Keratinocyte (primary cell): ENCODE data around the gene ANAPC2. TPM values are rescaled to one million over a fixed set of nuclear protein-coding genes. Genes with fewer than 3 reads are reported as not detected.

ENCODE experiments used
- DNase-seq: peaks from one replicate; pipeline ENCODE4 v3.0.0-alpha.2; 2011; ENCODE audit warnings: low read depth, missing footprints, low spot score
- FAIRE-seq: peaks from 2 replicates; lab custom pipeline; 2011; peaks lifted over from hg19 to GRCh38; lab: Jason Lieb, UNC
- H2AFZ ChIP-seq: 2 replicates; pipeline ENCODE4 v1.6.0; 2012; ENCODE audit warnings: low read length, control low read depth, inconsistent platforms; ENCODE audit not compliant: control insufficient read depth
- H3K27ac ChIP-seq: 2 replicates; pipeline ENCODE4 v1.5.1; 2011; ENCODE audit warnings: low read length; ENCODE audit not compliant: control insufficient read depth, insufficient read depth
- H3K27me3 ChIP-seq: 3 replicates; pipeline ENCODE4 v1.6.0; 2011; ENCODE audit warnings: low read length; ENCODE audit not compliant: control insufficient read depth, insufficient read depth; ENCODE audit errors: extremely low read depth
- H3K36me3 ChIP-seq, 2 experiments: 2 replicates in 1 of 2; 3 replicates in 1 of 2; pipeline ENCODE4 v1.5.1; 2011; ENCODE audit warnings: low read length in 2 of 2, mild to moderate bottlenecking in 1 of 2; ENCODE audit not compliant: control insufficient read depth in 2 of 2, insufficient read depth in 2 of 2; ENCODE audit errors: extremely low read depth in 1 of 2
- H3K4me1 ChIP-seq: 3 replicates; pipeline ENCODE4 v1.5.1; 2011; ENCODE audit warnings: low read length; ENCODE audit not compliant: control insufficient read depth, insufficient read depth; ENCODE audit errors: extremely low read depth
- H3K4me2 ChIP-seq: 3 replicates; pipeline ENCODE4 v1.6.0; 2011; ENCODE audit warnings: low read depth, low read length; ENCODE audit not compliant: control insufficient read depth, insufficient read depth; ENCODE audit errors: extremely low read depth
- H3K4me3 ChIP-seq, 3 experiments: fragments of 200-600 bp in 1 of 3; sonication (generic) in 1 of 3; 2 replicates in 2 of 3; 3 replicates in 1 of 3; pipeline ENCODE4 v1.5.1; 2011 to 2016; ENCODE audit warnings: low read length in 3 of 3, mild to moderate bottlenecking in 3 of 3, control low read depth in 2 of 3, inconsistent platforms in 1 of 3, low read depth in 1 of 3, mixed read lengths in 1 of 3, mixed run types in 1 of 3, moderate library complexity in 1 of 3; ENCODE audit not compliant: control insufficient read depth in 2 of 3, insufficient read depth in 2 of 3; ENCODE audit errors: extremely low read depth in 1 of 3
- H3K79me2 ChIP-seq: 2 replicates; pipeline ENCODE4 v1.6.0; 2012; ENCODE audit warnings: low read length; ENCODE audit not compliant: control insufficient read depth, insufficient read depth
- H3K9ac ChIP-seq: 3 replicates; pipeline ENCODE4 v1.6.0; 2011; ENCODE audit warnings: low read length; ENCODE audit not compliant: control insufficient read depth, insufficient read depth; ENCODE audit errors: extremely low read depth
- H3K9me1 ChIP-seq: 3 replicates; pipeline ENCODE4 v1.6.0; 2011; ENCODE audit warnings: low read length; ENCODE audit not compliant: control insufficient read depth, insufficient read depth; ENCODE audit errors: extremely low read depth
- H3K9me3 ChIP-seq: 2 replicates; pipeline ENCODE4 v1.5.1; 2012; ENCODE audit warnings: low read depth, low read length; ENCODE audit not compliant: control insufficient read depth
- H4K20me1 ChIP-seq: 3 replicates; pipeline ENCODE4 v1.6.0; 2011; ENCODE audit warnings: low read length; ENCODE audit not compliant: control insufficient read depth, insufficient read depth; ENCODE audit errors: extremely low read depth
- CTCF ChIP-seq, 3 experiments: IDR thresholded peaks in 1 of 3; conservative IDR thresholded peaks in 1 of 3; optimal IDR thresholded peaks in 1 of 3; 2 replicates in 2 of 3; 3 replicates in 1 of 3; pipeline versions ENCODE3 to v1.5.1; 2011; ENCODE audit warnings: low read length in 3 of 3, mild to moderate bottlenecking in 3 of 3, moderate library complexity in 2 of 3, control low read depth in 1 of 3, inconsistent platforms in 1 of 3; ENCODE audit not compliant: insufficient read depth in 2 of 3; ENCODE audit errors: extremely low read depth in 1 of 3
- EZH2 ChIP-seq: IDR thresholded peaks from one replicate; pipeline ENCODE4 v1.6.1; 2012; ENCODE audit warnings: inconsistent platforms, mild to moderate bottlenecking, low read length, moderate library complexity
- dilution Hi-C: fragments of 300-500 bp; cut with MboI; formaldehyde crosslinking; loops from one replicate; pipeline ENCODE4 v1.7.0; 2020; ENCODE audit warnings: low sequenced_read_pairs; ENCODE audit not compliant: extremely low pct_ligation_motif_present
- polyA plus RNA-seq, 5 experiments: library from polyadenylated mRNA; depleted of rRNA in 3 of 5; stranded (reverse) in 3 of 5; stranded (forward) in 1 of 5; unstranded in 1 of 5; fragments of >200 nt; gene quantifications; 1 replicate in 1 of 5; 2 replicates in 3 of 5; 3 replicates in 1 of 5; pipeline versions ENCODE4 v1.2.1 to v1.2.3, GENCODE V29; 2011 to 2012; ENCODE audit warnings: missing spikeins in 2 of 5, low read depth in 1 of 5, low replicate concordance in 1 of 5

ANAPC2 gene
- polyA plus RNA-seq, 1 donor (not counting 4 experiments of a cell fraction or from before 2014, with no cell fraction given) = 11.9 TPM

DNA sequence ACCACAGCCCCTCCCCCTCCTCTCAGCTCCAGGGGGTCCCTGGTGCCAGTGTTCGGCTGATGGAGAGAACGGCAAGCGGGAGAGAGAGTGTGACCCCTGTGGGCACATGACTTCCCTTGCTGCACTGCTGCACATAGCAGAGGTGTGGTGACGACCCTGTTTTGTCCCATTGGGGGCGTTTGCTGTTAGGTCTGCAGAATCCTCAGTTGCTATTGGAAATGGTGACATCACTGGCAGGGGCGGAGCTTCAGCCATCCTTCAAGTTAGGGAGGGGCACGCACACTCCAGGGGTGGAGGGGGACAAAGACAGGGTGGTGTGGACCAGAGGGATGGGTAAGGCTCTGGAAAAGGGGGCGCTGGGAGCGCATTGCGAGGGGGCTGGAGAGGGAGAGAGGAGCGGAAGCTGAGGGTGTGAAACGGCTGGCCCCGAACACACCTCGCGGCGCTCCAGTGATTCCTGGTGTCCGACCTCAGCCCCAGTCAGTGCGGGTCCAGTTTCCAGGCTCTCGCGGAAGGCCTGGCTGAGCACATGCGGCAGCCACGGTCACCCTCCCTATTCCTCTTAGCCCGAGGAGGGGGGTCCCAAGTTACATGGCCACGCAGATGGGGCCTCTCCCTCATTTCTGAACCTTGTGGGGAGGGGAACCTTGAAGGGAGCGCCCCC, 50.2 kb downstream of the ANAPC2 start:
- H3K79me2 ChIP-seq = no peaks in the 10 kb centered on the region
- H3K9me1 ChIP-seq = no peaks in the 10 kb centered on the region
- no peaks in the 10 kb centered on the region for H3K36me3 ChIP-seq
- DNase-seq = no peak
- no peak overlapping the region for H3K4me2 ChIP-seq
- peaks cover 68% of the 10 kb centered on the region for H3K27me3 ChIP-seq
- no peaks in the 10 kb centered on the region for H3K4me1 ChIP-seq
- dilution Hi-C loops = no loop called here
- no peak overlapping the region for H2AFZ ChIP-seq
- no peaks in the 10 kb centered on the region for H4K20me1 ChIP-seq
- no peak overlapping the region for H3K4me3 ChIP-seq
- no peak overlapping the region for H3K9ac ChIP-seq
- no peak for FAIRE-seq
- H3K27ac ChIP-seq = no peak overlapping the region
- no peaks in the 10 kb centered on the region for H3K9me3 ChIP-seq
- no peak for TF ChIP-seq CTCF (optimal IDR thresholded peaks at IDR 0.05 in 1 of 3, IDR thresholded peaks at IDR 0.05 in 1 of 3, conservative IDR thresholded peaks at IDR 0.05 in 1 of 3; ENCODE audit: extremely low read depth in 1 of 3, insufficient read depth in 2 of 3, low read length in 3 of 3)
- no peak for TF ChIP-seq EZH2

DNA sequence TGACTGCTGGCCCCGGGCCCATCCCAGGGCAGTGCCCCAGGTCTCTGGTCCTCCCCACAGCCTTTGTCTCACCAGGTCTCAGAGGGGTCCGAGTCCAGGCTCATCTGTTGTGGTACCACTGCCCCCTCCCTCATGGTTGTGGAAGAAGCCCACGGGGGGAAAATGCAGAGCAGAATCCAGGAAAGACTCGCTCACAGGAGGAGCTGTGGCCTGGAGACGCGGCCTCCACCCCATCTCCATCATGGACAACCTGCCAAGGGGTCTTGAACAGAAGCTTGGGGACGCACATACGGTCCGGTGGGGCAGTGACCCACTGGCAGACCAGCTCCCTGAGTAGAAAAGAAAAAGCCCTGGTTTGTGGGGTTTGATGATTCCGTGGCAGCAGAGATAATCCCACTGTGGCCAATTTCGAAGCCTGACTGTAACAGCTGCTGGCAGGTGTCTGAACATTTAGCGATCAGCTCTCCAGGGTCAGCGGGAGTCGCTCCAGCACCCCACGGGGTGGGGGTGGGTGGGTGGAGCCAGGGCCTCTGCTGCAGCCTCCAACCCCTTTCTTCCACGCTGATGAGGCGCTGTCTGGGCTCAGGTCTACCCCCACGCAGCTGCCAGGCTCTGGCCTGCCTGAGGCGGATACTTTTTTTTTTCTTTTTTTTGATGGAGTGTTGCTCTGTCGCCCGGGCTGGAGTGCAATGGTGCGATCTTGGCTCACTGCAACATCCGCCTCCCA, 51.3 kb downstream of the ANAPC2 start:
- Histone ChIP-seq H3K36me3 (no peaks in the 10 kb centered on the region), H3K4me2 (no peak overlapping the region), H3K9me1 (no peaks in the 10 kb centered on the region), H3K4me3 (no peak overlapping the region), H3K79me2 (no peaks in the 10 kb centered on the region), H3K9ac (no peak overlapping the region), H2AFZ (no peak overlapping the region), H3K9me3 (no peaks in the 10 kb centered on the region), H3K4me1 (no peaks in the 10 kb centered on the region), H3K27ac (no peak overlapping the region), H3K27me3 (peaks cover 64% of the 10 kb centered on the region), H4K20me1 (no peaks in the 10 kb centered on the region)
- dilution Hi-C loops = no loop called here
- DNase-seq (no peak), FAIRE-seq (no peak)
- TF ChIP-seq CTCF (optimal IDR thresholded peaks at IDR 0.05 in 1 of 3, IDR thresholded peaks at IDR 0.05 in 1 of 3, conservative IDR thresholded peaks at IDR 0.05 in 1 of 3; ENCODE audit: extremely low read depth in 1 of 3, insufficient read depth in 2 of 3, low read length in 3 of 3) (no peak), EZH2 (no peak)
